Subcutaneous abdominal adipose tissue (tissue), 5 donors: ENCODE data around the gene SSR3.
"Not testable (repeated sequence)": the region's sequence is repeated elsewhere in the genome, so short reads cannot be mapped to it uniquely, and the experiment has no call there.

ENCODE experiments used
- H3K27ac ChIP-seq: one replicate; pipeline ENCODE4 v1.7.0; 2013; ENCODE audit warnings: low read depth, mild to moderate bottlenecking, inconsistent platforms, low read length, moderate library complexity
- H3K27me3 ChIP-seq, 5 donors: one replicate each; pipeline ENCODE4 v1.7.0; 2013; ENCODE audit warnings: low read length in 5 of 5, inconsistent platforms in 1 of 5; ENCODE audit not compliant: control insufficient read depth in 5 of 5, insufficient read depth in 4 of 5
- H3K36me3 ChIP-seq, 5 donors: one replicate each; pipeline ENCODE4 v1.7.0; 2013; ENCODE audit warnings: low read length in 5 of 5; ENCODE audit not compliant: control insufficient read depth in 5 of 5, insufficient read depth in 5 of 5
- H3K4me1 ChIP-seq, 5 donors: one replicate each; pipeline ENCODE4 v1.7.0; 2013; ENCODE audit warnings: low read length in 5 of 5, mild to moderate bottlenecking in 3 of 5, moderate library complexity in 1 of 5; ENCODE audit not compliant: control insufficient read depth in 5 of 5, insufficient read depth in 5 of 5
- H3K4me3 ChIP-seq, 5 donors: one replicate each; pipeline ENCODE4 v1.7.0; 2013; ENCODE audit warnings: low read length in 5 of 5, low read depth in 1 of 5
- H3K9ac ChIP-seq, 5 donors: one replicate each; pipeline ENCODE4 v1.7.0; 2013; ENCODE audit warnings: low read length in 5 of 5, mild to moderate bottlenecking in 4 of 5, moderate library complexity in 3 of 5
- H3K9me3 ChIP-seq, 5 donors: one replicate each; pipeline ENCODE4 v1.7.0; 2013; ENCODE audit warnings: low read length in 5 of 5; ENCODE audit not compliant: control insufficient read depth in 5 of 5
- donor health status: healthy.
- donor health status: healthy.
- donor health status: healthy.
- donor health status: healthy.
- donor health status: healthy.

SSR3 gene

DNA sequence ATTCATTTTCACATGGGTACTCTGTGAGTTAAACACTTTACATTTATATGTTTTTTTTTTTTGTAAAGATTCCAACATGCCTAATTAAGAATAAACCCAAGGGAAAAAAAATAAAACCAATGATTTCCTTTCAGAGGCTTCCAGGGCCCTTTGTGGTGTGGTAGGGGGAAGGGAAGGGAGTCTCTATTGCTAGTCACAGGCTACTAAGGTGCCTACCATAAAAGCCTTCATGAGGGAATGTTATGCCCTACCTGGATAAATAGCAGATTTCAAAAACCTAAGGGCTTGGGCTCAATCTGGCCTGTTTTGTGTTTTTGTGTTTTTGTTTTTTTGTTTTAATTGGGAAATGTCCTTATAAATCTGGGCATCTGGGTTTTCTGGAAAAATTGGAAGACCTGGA lies 38.9 kb upstream of the SSR3 start:
- H3K4me1 ChIP-seq, result no peaks in the 10 kb centered on the region
- H3K9ac ChIP-seq, result no peak overlapping the region
- no peak overlapping the region for H3K4me3 ChIP-seq
- H3K36me3 ChIP-seq, result no peaks in the 10 kb centered on the region
- H3K27me3 ChIP-seq, result no peaks in the 10 kb centered on the region
- no peak overlapping the region for H3K27ac ChIP-seq
- H3K9me3 ChIP-seq, result no peaks in the 10 kb centered on the region

DNA sequence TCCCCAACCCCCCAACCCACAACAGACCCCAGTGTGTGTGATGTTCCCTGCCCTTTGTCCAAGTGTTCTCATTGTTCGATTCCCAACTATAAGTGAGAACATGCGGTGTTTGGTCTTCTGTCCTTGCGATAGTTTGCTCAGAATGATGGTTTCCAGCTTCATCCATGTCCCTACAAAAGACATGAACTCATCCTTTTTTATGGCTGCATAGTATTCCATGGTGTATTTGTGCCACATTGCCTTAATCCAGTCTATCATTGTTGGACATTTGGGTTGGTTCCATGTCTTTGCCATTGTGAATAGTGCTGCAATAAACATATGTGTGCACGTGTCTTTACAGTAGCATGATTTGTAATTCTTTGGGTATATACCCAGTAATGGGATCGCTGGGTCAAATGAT lies 34.9 kb upstream of the SSR3 start:
- not testable (repeated sequence) for H3K4me1 ChIP-seq, H3K9me3 ChIP-seq, H3K27ac ChIP-seq, H3K27me3 ChIP-seq, H3K4me3 ChIP-seq, H3K9ac ChIP-seq, H3K36me3 ChIP-seq

DNA sequence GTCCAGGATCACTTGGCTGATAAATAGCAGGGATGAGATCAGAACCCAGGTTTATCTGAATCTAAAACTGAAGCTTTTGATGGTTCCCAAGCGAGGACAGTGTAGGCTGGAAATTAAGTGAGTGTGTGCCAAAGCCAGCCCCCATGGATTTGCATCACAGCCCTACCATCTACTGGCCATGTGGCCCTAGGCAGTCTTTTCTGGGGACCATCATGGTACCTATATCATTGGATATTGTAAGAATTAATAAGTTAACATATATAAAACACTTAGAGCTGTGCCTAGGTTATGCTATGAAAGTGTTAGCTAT lies 32.8 kb upstream of the SSR3 start:
- no peak overlapping the region for H3K4me3 ChIP-seq
- H3K27ac ChIP-seq, result no peak overlapping the region
- H3K36me3 ChIP-seq, result no peaks in the 10 kb centered on the region
- H3K9ac ChIP-seq, result no peak overlapping the region
- H3K27me3 ChIP-seq, result no peaks in the 10 kb centered on the region
- H3K4me1 ChIP-seq, result peaks cover 0 to 3% (median 0%) of the 10 kb centered on the region in 5 donors
- H3K9me3 ChIP-seq, result no peaks in the 10 kb centered on the region

GRCh38 chr3:156586905-156587759 lies 32.2 kb upstream of the SSR3 start:
- H3K9ac ChIP-seq, result no peak overlapping the region
- H3K36me3 ChIP-seq, result no peaks in the 10 kb centered on the region
- no peaks in the 10 kb centered on the region for H3K27me3 ChIP-seq
- peaks cover 0 to 3% (median 0%) of the 10 kb centered on the region in 5 donors for H3K4me1 ChIP-seq
- no peaks in the 10 kb centered on the region for H3K9me3 ChIP-seq
- H3K27ac ChIP-seq, result no peak overlapping the region
- no peak overlapping the region for H3K4me3 ChIP-seq

DNA sequence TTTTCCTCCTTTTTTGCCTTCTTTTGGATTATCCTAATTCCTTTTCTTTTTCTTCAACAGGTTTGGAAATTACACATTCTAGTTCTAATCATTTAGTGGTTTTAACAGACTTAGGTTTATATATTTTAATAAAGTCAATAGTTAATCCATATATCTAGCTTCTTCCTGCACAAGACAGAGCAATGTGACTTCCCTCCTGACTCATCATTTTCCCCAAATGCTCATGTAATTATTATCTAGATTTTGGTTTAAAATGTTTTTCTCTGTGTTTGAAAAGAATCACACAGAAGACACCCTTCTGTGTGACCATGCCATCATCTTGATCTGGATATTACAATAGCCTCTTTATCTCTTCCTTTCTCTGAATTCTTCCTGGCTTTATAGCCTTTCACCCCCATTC lies 28.6 kb upstream of the SSR3 start:
- H3K27me3 ChIP-seq, result no peaks in the 10 kb centered on the region
- no peak overlapping the region for H3K4me3 ChIP-seq
- H3K36me3 ChIP-seq, result no peaks in the 10 kb centered on the region
- no peak overlapping the region for H3K9ac ChIP-seq
- no peaks in the 10 kb centered on the region for H3K9me3 ChIP-seq
- H3K4me1 ChIP-seq, result peaks cover 0 to 13% (median 0%) of the 10 kb centered on the region in 5 donors
- H3K27ac ChIP-seq, result no peak overlapping the region

DNA sequence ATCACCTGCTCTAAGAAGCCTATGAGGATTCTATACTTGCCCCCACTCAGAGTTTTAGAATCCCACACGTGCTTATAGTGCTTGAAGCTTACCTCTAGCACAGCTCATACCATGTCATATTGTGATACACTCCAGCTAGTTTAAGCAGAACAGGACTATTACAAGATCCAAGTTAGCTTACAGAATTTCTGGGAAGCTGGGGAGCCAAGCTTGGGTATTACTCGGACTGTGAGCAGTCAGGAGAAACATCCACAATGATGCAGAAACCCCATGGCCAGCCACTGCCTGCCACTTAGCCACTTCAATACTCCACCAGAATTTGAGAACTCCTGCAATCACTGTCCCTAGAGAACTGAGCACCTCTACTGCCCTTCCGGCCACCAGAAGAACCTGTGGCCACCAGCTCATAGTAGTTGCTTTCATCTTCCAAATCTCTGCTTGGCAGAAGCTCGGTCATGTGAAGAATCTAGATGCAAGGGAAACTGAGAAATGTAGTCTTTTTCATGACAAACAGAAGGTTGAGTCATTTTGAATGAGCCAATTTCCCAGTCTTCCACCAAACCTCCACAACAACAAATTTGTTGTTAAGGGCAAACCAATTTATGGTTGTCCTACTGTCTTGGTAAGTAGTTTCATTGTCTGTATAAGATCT lies 27.7 kb upstream of the SSR3 start:
- H3K9me3 ChIP-seq, result no peaks in the 10 kb centered on the region
- H3K36me3 ChIP-seq, result no peaks in the 10 kb centered on the region
- H3K4me3 ChIP-seq, result no peak overlapping the region
- H3K27me3 ChIP-seq, result no peaks in the 10 kb centered on the region
- no peak overlapping the region for H3K27ac ChIP-seq
- no peak overlapping the region for H3K9ac ChIP-seq
- peaks cover 0 to 12% (median 0%) of the 10 kb centered on the region in 5 donors for H3K4me1 ChIP-seq

DNA sequence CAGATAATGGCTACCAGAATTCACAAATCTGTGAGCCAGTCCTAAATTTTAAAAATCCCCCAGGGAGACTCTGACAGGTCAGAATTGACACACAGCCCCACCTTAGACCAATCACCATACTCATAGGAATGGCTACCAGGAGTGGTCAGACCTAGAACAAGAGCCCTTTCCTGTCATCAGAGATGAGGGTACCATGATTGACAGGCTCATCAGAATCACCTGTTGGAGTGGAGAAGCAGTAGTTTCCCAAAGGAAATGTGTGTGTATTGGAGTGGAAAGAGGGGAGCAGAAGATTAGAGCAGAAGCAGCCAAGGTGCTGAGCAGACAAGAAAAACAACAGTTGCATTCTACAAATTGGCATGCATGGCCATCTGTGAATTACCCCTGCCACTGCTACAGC lies 27.0 kb upstream of the SSR3 start:
- no peak overlapping the region for H3K4me3 ChIP-seq
- no peaks in the 10 kb centered on the region for H3K36me3 ChIP-seq
- H3K4me1 ChIP-seq, result peaks cover 0 to 10% (median 0%) of the 10 kb centered on the region in 5 donors
- H3K27ac ChIP-seq, result no peak overlapping the region
- H3K9me3 ChIP-seq, result no peaks in the 10 kb centered on the region
- no peaks in the 10 kb centered on the region for H3K27me3 ChIP-seq
- H3K9ac ChIP-seq, result no peak overlapping the region

- no peaks in the 10 kb centered on the region for H3K36me3 ChIP-seq
- H3K27ac ChIP-seq, result no peak overlapping the region
- no peaks in the 10 kb centered on the region for H3K27me3 ChIP-seq
- no peak overlapping the region for H3K4me3 ChIP-seq
- no peaks in the 10 kb centered on the region for H3K9me3 ChIP-seq
- H3K9ac ChIP-seq, result no peak overlapping the region
- peaks cover 0 to 10% (median 0%) of the 10 kb centered on the region in 5 donors for H3K4me1 ChIP-seq
These were observed 26.1 kb upstream of the SSR3 start for GRCh38 chr3:156581033-156581432.

GRCh38 chr3:156579427-156579851 lies 24.5 kb upstream of the SSR3 start:
- no peaks in the 10 kb centered on the region for H3K36me3 ChIP-seq
- H3K4me1 ChIP-seq, result peaks cover 0 to 10% (median 0%) of the 10 kb centered on the region in 5 donors
- H3K27ac ChIP-seq, result no peak overlapping the region
- H3K9me3 ChIP-seq, result no peaks in the 10 kb centered on the region
- no peak overlapping the region for H3K9ac ChIP-seq
- no peaks in the 10 kb centered on the region for H3K27me3 ChIP-seq
- no peak overlapping the region for H3K4me3 ChIP-seq

- H3K27me3 ChIP-seq, result no peaks in the 10 kb centered on the region
- H3K9ac ChIP-seq, result no peak overlapping the region
- no peaks in the 10 kb centered on the region for H3K36me3 ChIP-seq
- no peaks in the 10 kb centered on the region for H3K9me3 ChIP-seq
- H3K4me1 ChIP-seq, result peaks cover 0 to 10% (median 0%) of the 10 kb centered on the region in 5 donors
- no peak overlapping the region for H3K4me3 ChIP-seq
- no peak overlapping the region for H3K27ac ChIP-seq
These were observed 22.8 kb upstream of the SSR3 start for GRCh38 chr3:156577736-156578135.
